GM18519 (cell line): ENCODE measurements around the gene TMEM170B.

ENCODE experiments used
- ATAC-seq: cut with Tn5 transposase; IDR thresholded peaks from one replicate; pipeline ENCODE4 v1.9.1; 2021; ENCODE audit warnings: mild to moderate bottlenecking, moderate library complexity; ENCODE audit not compliant: unreplicated experiment, low FRiP score

TMEM170B gene

DNA sequence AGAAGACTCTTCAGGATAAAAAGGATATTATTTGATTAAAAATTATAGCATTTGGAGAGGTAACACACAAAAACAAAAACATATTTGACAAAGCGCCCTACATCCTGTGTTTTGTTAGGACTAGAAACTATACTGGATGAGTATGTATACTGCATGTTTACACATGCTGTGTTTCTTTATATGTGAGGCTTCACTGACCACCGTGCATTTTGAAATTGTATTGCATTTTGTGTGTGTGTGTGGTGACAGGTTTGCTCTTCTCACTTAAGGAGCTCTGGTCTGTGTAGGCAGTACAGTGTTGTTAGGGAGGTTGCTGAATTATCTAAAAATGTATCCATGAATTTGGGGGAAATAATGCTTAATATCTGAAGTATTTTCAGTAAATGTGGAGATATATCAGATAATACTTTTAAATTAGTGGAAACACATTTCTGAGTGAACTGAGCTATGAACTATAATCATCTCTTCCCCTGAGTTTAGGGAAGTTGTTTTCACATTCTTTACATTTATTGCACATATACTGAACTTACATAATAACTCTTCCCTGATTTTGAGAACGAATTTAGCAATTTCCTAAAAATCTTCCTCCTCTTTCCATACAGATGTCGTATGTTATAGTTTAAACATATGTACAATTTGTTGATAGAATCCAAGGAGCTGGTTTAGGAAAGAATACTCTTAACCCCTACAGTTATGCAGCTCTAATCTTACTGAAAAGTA is 43.3 kb downstream of the TMEM170B start:
- no peak for ATAC-seq

DNA sequence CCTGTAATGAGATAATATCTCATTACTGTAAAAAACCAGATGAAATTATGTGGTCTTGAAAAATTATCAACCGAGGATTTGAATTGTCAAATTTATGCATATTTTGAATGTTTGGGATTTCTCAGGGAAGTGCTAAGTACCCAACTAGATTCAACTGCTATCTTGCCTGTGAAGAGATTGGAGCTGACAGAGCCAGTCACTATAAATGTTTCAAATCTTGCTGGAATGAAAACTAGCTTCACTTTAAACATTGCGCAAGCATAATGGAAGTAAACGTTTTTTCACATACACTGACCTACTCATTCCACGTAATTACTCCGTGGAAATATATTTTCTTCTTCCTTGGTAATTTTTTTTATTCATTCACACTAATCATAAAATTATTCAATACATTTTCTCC is 46.7 kb downstream of the TMEM170B start:
- ATAC-seq = no peak

DNA sequence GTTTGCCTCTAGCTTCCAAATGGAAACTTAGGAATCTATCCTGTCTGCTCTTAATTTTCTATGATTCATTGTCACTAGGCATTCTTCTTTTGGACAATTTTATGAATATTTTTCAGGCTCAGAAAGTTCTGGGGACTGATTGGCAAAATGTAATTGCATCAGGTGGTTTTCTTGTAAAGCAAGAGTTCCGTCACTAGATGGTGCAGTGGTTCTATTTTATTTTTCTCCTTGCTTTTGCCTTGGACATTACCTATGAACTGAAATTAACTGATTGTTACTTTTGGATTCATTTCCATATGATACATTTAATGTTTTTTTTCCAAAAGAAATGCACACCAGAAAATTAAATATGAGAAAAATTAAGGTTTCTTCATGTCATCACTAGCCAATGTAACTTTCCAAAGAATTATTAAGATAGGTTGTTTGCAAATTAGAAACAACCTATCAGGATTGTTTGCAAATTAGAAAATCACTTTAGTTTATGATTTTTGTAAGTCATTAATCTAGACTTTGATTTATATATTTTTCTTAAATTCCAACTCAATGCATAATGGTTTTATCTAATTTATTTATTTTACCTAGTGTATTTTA is 48.0 kb downstream of the TMEM170B start:
- no peak for ATAC-seq

DNA sequence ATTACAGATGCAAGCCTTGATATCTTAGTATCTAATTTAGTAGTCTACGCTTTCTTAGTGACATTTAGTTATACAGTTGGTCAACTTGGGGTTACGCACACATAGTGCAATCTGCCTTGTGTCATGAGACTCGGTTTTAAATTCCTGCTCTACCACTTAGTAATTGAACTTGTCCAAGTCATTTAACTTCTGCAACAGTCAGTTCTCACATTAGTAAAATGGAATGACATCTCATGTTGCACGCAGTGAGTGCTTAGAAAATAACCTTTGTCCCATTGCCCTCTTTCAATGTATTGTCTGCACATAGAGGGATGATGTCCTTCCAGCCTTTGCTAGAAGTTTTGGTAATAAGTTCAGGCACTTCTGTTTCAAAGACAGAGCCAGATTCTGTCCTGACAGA is 48.6 kb downstream of the TMEM170B start:
- ATAC-seq = no peak

DNA sequence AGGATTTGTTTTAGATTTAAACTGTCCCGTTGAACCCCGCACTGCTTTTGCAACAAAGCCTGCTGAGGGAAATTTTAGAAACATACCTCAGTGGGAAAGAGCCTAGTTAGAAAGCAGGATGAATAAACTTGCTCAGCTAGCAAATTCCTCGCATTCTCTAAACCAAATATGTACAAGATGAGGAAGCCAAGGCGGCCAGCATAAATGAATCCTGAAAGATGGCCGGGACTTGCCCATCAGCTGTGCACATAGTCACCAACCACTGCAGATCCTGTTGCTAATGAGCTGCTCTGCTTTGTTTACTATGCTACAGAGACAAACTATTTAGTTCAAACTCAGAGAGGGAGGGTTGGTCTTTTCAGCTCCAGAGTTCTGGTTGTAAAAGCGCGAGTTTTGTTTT is 49.0 kb downstream of the TMEM170B start:
- ATAC-seq = no peak

DNA sequence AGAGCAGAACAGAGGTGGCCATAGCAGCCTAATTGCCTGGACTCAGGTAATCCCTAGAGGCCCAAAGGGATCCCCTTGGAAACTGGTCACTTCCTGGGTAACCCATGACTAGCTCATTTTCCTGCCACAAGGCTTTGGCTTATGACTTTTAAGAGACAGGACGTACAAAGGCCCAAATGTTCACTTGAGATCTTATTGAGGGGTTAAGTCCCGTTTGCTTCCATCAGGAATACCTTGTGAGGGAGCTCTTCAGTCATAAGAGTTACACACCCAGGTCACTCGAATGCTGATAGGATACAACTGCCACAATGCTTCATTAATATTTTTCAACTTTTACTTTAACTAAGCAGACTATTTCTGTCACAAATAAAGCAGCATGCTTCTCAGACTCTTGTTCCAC is 51.7 kb downstream of the TMEM170B start:
- ATAC-seq = no peak

DNA sequence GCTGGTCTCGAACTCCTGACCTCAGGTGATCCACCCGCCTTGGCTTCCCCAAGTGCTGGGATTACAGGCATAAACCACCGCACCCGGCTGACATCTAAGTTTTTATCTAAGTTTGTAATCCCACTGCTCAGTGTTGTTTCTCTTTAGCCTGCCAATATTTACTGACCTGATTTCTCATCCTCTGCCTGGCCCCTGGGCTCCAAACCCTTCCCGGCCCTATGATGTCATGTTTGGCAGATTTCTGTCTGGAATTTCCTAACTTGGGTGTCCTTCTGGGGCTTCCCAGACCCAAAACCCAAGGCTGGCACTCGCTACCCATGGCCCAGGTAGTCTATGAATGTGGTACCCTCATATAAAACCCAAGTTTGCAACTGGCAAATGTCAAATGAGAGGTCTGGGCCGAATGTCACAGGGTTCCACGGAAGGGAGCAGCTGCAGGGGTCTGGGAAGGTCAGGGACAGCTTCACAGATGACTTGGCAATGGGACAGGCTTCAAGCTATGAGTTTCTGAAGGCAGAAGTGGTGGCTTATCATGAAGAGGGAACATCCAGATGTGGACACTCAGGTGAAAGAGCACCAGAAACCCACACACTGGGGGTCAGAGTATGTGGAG is 54.9 kb downstream of the TMEM170B start:
- ATAC-seq = no peak

DNA sequence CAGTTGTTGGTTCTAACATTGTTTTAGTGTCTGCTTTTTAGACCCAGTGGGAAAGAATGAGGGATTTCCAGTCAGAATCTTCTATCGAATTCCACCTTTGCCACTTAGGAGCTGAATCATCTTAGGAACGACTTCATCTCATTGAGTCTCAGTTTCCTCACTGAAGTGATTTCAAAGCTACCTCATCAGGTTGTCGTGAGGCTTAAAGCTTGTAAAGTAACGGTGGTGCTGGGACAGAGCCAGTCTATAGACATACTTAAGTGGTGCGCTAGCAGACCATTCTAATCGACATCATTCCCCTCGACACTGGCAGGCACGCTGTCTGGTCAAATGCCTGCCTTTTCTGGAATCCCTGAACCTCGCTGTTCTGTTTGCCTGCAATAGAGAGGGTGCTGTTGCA is 55.5 kb downstream of the TMEM170B start:
- ATAC-seq = no peak

DNA sequence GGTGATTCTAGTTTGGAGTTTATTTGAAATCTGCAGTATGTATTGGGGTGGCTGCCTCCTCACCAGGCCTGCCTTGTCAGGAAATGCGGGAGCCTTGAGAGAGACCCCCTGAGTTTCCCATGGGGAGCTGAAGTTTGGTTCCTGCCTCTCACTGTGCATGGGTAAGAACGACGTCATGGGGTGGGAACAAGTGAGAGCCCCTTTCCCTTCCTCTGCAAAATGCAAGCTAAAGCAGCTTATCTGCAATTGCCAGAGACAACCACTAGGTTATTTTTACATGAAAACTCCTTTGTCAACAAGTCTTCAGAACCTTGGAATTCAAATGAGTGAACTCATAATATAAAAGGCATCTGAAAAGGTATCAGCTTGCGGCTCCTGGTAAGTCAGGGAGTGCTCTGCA is 58.4 kb downstream of the TMEM170B start:
- ATAC-seq = no peak

DNA sequence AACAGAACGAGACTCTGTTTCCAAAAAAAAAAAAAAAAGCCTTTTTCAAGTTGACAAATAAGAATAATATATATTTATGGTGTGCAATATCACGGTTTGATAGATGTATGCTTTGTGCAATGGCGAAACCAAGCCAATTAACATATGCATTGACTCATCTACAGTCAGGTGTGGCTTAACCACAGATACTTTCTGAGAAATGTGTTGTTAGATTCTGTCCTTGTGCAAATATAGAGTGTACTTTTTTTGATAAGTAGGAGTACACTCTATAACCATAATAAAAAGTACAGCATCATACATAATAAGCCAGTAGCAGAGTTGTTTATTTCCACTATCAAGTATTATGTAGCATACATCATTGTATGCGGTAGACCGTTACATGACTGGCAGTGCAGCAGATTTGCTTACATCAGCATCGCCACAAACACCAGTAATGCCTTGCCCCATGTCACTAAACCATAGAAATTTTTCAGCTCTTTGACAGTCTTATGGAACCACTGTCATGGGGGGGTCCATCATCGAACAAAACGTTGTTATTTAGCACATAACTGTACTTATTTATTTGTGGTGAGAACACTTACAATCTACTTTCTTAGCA is 59.2 kb downstream of the TMEM170B start:
- no peak for ATAC-seq

DNA sequence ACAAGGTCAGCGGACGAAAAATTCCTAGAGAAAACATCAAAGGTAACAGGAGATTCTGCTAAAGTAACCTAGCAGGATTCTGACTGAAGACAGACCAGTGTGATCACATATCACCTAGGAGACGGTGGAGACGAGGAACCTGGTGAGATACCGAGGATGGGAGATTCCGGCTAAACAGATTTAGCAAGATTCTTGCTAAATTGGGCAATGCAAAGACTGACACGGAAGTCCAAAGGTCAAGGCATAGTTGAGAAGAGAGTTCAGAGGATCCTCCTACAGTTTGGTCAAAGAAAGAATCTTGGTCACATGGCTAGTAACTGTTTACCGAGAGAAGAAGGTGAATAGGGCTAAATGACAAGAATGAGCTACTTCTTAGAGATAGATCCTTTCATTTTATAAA is 61.1 kb downstream of the TMEM170B start:
- ATAC-seq = no peak

DNA sequence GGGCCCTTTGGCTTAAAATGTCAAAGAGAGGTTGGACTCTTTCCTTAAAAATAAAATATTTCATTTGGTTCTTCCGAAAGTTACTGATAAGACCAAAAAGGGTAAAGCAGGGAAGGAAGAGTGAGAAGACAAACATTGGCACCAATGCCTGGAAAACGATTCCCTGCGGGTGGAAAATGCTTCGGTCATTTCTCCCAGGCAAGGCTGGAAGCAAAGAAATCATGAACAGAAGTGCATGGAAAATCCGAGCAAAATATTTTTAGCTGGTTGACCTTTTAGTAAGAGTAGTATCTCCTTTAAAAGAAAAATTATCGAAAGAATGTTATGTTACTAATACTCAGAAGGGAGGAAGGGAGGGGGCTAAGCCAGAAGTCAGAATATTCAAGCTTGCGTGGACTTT is 62.7 kb downstream of the TMEM170B start:
- ATAC-seq = no peak

DNA sequence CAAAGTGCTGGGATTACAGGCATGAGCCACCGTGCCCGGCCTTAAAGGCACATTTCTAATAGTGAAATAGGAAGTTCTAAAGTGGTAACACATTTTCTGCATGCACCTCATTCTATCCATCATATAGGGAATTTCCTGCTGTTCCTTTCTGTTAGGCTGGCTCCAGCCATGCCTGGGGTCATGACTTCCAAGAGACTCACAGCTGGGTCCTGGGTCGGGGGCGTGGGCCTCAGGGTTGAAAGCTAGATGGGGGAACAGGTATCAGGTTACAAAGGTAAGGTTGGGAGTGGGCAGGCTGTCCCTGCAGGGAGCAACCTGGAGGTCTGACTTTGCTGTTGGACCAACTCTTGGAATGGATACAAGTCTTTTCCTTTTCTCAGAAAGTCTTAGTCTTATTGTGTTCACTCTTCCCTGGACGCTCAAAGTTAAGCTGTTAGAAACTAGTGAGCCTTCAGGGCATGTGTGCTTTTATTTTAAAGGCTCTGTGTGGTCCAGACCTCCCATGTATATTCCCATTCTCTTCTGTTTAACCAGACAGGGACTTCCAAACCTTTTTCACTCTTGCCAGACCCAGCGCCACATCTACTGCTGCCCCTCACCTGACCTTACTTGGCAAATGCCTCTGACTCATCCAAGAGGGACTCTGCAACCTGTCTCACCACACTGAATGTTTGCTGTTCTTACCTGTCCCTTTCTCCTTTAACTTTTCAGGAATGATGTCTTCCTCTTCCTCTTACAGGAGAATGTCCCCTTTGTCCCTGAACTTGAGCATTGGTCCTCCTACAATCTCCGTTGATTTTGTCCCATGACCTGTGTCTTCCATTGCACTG is 64.4 kb downstream of the TMEM170B start:
- no peak for ATAC-seq

DNA sequence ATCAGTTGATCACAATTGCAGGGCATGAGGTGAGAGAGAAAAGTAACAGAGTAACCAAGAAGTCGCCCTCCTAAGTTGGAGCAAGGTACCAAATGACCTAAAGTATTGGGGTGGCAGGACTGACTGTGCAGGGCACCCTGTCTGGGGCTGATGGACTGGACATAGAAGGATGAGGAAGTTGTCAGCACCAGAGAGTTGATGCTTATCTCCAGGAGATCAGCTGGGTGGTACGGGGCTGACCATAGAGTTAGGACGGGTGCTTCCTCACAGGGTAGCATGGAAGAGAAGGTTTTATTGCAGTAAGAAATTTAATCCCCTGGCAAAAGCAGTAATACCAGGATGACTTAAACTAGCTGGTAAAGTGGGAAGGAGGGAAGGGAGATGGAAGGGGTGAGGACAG is 66.7 kb downstream of the TMEM170B start:
- ATAC-seq = no peak

DNA sequence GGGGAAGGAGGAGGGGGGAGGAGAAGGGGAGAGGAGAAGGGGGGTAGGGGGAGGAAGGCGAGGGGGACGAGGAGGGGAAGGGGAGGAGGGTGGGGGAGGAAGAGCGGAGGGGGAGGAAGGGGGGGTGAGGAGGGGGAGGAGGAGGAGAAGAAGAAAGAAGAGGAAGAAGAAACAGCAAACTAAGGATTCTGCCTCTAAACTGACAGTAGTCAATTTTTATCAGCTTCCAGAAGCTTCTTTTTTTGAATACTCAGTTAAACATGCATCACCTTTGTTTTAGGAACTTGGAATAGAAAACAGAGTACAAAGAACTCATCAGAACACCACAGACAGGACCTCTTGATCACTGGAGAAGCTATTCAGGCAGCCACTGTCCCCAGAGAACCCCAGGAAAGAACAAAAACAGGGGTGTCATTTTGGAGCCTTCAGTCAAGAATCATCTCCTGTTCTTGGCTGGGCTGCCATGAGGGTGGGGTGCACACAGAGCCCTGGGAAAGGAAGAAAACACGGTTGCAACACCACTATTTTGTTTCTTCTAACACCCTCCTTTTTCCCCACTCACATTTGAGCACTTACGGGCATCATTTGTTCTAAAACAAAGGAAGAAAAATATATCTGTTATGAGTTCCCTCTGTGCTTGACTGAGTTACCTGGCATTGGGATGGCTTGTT is 67.4 kb downstream of the TMEM170B start:
- ATAC-seq = no peak

DNA sequence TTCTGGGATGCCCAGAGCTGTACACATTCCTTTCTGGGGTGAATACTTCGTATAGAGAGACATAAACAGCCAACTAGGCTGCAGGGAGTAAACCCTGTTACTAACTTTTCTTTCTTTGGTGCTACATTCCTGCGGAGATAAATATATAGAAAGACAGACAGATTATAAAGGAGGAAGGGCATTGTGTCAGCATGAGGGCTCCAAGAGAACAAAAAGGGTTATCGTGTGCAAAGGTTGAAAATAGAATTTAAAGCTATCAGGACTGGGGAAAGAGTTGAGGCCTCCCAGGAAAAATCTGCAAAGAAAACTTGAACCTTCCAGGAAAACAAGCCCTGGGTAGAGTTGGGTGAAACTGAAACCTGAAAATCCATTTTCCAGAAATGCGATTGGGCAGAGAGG is 68.0 kb downstream of the TMEM170B start:
- ATAC-seq = no peak

DNA sequence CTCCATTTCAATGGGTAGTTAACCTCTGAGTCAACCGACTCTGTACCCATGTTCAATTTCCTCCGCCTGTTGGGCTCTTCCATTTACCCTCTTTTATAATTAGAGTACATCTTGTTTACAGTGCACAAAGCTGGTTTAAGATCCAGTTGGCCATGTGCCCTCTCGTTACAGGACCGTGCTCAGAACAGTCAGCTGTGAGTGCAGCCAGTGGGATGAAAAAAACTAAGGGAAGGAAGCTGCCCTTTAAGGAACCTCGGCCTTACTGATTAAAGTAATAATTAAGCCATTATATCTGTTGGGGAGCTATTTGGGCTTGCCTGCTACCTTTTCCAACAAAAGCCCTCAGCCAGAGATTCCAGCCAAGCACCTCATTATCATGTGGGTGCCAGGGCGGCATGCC is 68.8 kb downstream of the TMEM170B start:
- no peak for ATAC-seq

DNA sequence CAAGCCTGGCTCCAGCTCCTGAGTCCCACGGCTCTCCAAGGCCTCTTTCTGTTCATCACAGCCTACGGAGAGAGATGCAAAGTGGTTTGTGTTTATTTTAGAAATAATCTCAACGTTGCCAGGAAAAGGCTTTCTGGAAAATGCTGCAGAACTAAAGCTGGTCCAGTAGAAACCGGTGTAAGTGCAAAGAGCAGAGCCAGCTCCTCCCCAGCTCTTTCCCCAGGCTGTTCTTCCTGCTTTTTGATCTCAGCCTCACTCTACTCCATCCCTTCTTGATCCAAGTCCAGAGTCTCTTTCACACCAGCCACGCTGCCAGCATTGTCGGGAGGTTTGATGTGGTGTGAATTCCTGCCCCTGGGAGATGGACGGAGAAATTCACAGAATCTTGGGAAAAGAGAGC is 69.8 kb downstream of the TMEM170B start:
- ATAC-seq = no peak

DNA sequence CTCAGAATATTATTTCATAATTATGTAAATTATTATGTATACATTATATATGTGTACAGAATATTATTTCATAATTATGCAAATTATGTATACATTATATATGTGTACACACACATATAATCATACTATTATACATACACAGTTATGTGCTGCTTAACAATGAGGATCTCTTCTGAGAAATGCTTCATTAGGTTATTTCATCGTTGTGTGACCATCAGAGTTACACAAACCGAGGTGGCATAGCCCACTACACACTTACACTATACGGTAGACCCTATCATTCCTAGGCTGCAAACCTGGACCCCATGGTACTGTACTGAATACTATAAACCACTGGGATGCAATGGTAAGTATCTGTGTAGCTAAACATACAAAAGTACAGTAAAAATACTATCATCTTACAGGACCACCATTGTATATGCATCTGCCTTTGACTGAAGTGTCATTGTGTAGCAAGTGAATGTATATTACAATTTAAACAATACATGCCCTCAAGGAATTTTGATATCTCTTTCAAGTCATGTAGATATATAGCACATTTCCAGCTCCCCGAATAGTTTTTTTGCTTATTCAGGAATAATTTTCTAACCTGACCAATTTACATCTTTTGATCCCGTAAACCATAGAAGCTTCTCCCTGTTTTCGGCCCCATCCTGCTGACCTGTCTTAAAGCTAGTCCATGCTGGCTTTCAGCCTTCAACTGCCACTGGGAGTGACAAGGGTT is 71.2 kb downstream of the TMEM170B start:
- ATAC-seq = no peak
